Liver (tissue), 9 donors: ENCODE measurements around the gene MED15. TPM values are rescaled to one million over a fixed set of nuclear protein-coding genes. Genes with fewer than 3 reads are reported as not detected.

Experiments
- DNase-seq: peaks from one replicate; pipeline ENCODE4 v3.0.0-alpha.2; 2017; ENCODE audit warnings: low spot score
- H3K27ac ChIP-seq, 2 donors: one replicate each; pipeline ENCODE4 v1.7.0; 2013; ENCODE audit warnings: inconsistent platforms in 2 of 2, low read length in 2 of 2, control low read depth in 1 of 2, low read depth in 1 of 2, mild to moderate bottlenecking in 1 of 2
- H3K27me3 ChIP-seq, 4 donors: one replicate each; pipeline versions ENCODE4 v1.6.1 to v1.7.0; 2013; ENCODE audit warnings: low read length in 3 of 4, inconsistent platforms in 1 of 4, mild to moderate bottlenecking in 1 of 4, moderate library complexity in 1 of 4; ENCODE audit not compliant: control insufficient read depth in 4 of 4, insufficient read depth in 4 of 4
- H3K36me3 ChIP-seq, 4 donors: one replicate each; pipeline versions ENCODE4 v1.6.1 to v1.7.0; 2013; ENCODE audit warnings: low read length in 3 of 4, mild to moderate bottlenecking in 3 of 4, low read depth in 1 of 4, moderate library complexity in 1 of 4; ENCODE audit not compliant: control insufficient read depth in 4 of 4, insufficient read depth in 3 of 4
- H3K4me1 ChIP-seq, 4 donors: one replicate each; pipeline versions ENCODE4 v1.6.1 to v1.7.0; 2013; ENCODE audit warnings: low read length in 3 of 4, mild to moderate bottlenecking in 3 of 4, moderate library complexity in 1 of 4; ENCODE audit not compliant: control insufficient read depth in 4 of 4, insufficient read depth in 4 of 4
- H3K4me3 ChIP-seq, 3 donors: one replicate each; pipeline versions ENCODE4 v1.6.1 to v1.7.0; 2013; ENCODE audit warnings: low read length in 3 of 3, control low read depth in 1 of 3, low read depth in 1 of 3, mild to moderate bottlenecking in 1 of 3
- H3K9ac ChIP-seq, 2 donors: one replicate each; pipeline ENCODE4 v1.7.0; 2013; ENCODE audit warnings: low read length in 2 of 2, mild to moderate bottlenecking in 2 of 2, moderate library complexity in 2 of 2, control low read depth in 1 of 2, low read depth in 1 of 2
- H3K9me3 ChIP-seq, 4 donors: one replicate each; pipeline versions ENCODE4 v1.6.1 to v1.7.0; 2013; ENCODE audit warnings: low read length in 3 of 4; ENCODE audit not compliant: control insufficient read depth in 4 of 4
- ATF3 ChIP-seq: IDR thresholded peaks from 2 replicates; pipeline ENCODE4 v1.6.1; 2016; ENCODE audit warnings: antibody characterized with exemption
- CTCF ChIP-seq: fragments of 150-350 bp; IDR thresholded peaks from 2 replicates; pipeline ENCODE4 v1.5.1; 2017; ENCODE audit warnings: improper control_type of control experiment, low read depth, low read length; ENCODE audit not compliant: missing input control
- EGR1 ChIP-seq, 2 donors: IDR thresholded peaks; 2 replicates each; pipeline ENCODE4 v1.6.1; 2016 to 2018; ENCODE audit warnings: antibody characterized with exemption in 2 of 2, low read depth in 2 of 2
- FOXA1 ChIP-seq: IDR thresholded peaks from 2 replicates; pipeline ENCODE4 v1.6.1; 2016; ENCODE audit warnings: antibody characterized with exemption
- HNF4A ChIP-seq, 2 donors: conservative IDR thresholded peaks; 2 replicates each; pipeline ENCODE4 v1.6.1; 2016; ENCODE audit warnings: antibody characterized with exemption in 2 of 2, mild to moderate bottlenecking in 2 of 2
- JUND ChIP-seq, 2 donors: IDR thresholded peaks; 2 replicates each; pipeline ENCODE4 v1.6.1; 2016; ENCODE audit warnings: antibody characterized with exemption in 2 of 2
- NR2F2 ChIP-seq: IDR thresholded peaks from 2 replicates; pipeline ENCODE4 v1.6.1; 2016; ENCODE audit warnings: antibody characterized with exemption
- REST ChIP-seq: IDR thresholded peaks from 2 replicates; pipeline ENCODE4 v1.6.1; 2016; ENCODE audit warnings: antibody characterized with exemption, mild to moderate bottlenecking
- RXRA ChIP-seq, 2 donors: IDR thresholded peaks; 2 replicates each; pipeline ENCODE4 v1.6.1; 2017 to 2018; ENCODE audit warnings: antibody characterized with exemption in 2 of 2, mild to moderate bottlenecking in 1 of 2
- SP1 ChIP-seq: IDR thresholded peaks from 2 replicates; pipeline ENCODE4 v1.6.1; 2018; ENCODE audit warnings: antibody characterized with exemption, mild to moderate bottlenecking
- TAF1 ChIP-seq: conservative IDR thresholded peaks from 2 replicates; pipeline ENCODE4 v1.6.1; 2016; ENCODE audit warnings: antibody characterized with exemption, mild to moderate bottlenecking
- YY1 ChIP-seq: IDR thresholded peaks from 2 replicates; pipeline ENCODE4 v1.6.1; 2016; ENCODE audit warnings: antibody characterized with exemption, mild to moderate bottlenecking
- WGBS: extraction: QIAGEN DNeasy Blood & Tissue Kit; methylation state at CpG from one replicate; pipeline ENCODE4 v1.1.7; 2013; 5-methylcytosine and 5-hydroxymethylcytosine counted together
- polyA plus RNA-seq, 2 donors: library from polyadenylated mRNA; stranded (reverse) in 1 of 2; unstranded in 1 of 2; fragments of 200-250 nt in 1 of 2; fragments of >200 nt in 1 of 2; fragmentation: Nextera tagmentation in 1 of 2; extraction: Ambion mirVana in 1 of 2; gene quantifications; one replicate each; pipeline versions ENCODE4 v1.2.1 to v1.2.3, GENCODE V29; 2013 to 2015
- total RNA-seq, 2 donors: library from RNA; depleted of rRNA; stranded (reverse); fragments of >200 nt; gene quantifications; one replicate each; pipeline ENCODE4 v1.2.3, GENCODE V29; 2014
- TF ChIP-seq, protein P1 (sequence below): IDR thresholded peaks from 2 replicates; pipeline ENCODE4 v1.6.1; 2016; ENCODE audit warnings: antibody characterized with exemption
- donor health status: healthy.
- donor health status: healthy.
- donor health status: healthy.
- donor health status: healthy.
- donor health status: healthy.

The MED15 gene
- total and polyA plus RNA-seq, 4 donors, result 9.7 to 28.0 (median 16.2) TPM

DNA sequence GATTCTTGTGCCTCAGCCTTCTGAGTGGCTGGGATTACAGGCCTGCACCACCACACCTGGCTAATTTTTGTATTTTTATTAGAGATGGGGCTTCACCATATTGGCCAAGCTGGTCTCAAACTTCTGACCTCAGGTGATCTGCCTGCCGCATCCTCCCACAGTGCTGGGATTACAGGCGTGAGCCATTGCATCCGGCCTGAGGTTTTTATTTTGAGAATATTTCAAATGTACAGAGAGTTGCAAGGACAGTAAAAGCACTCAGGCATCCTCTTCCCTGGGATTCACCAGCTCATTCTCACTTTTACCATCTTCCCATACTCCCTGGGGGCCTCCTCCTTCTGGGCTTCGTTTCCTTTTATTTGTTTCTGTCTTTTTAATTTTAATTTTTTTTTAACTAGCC is 12.1 kb downstream of the MED15 start:
- H3K4me3 ChIP-seq, result no peak overlapping the region
- H3K9me3 ChIP-seq, result no peaks in the 10 kb centered on the region
- no peak for DNase-seq
- H3K4me1 ChIP-seq, result peaks cover 0 to 6% (median under 1%) of the 10 kb centered on the region in 4 donors
- no peak overlapping the region for H3K9ac ChIP-seq
- TF ChIP-seq CTCF (no peak), NR2F2 (no peak), HNF4A (conservative IDR thresholded peaks at IDR 0.05) (no peak), EGR1 (IDR thresholded peaks at IDR 0.05; ENCODE audit: low read depth in 2 of 2) (no peak), SP1 (no peak), RXRA (IDR thresholded peaks at IDR 0.05) (no peak), YY1 (no peak), JUND (IDR thresholded peaks at IDR 0.05) (no peak), REST (no peak), ATF3 (no peak)
- peaks cover 3 to 10% (median 7%) of the 10 kb centered on the region in 4 donors for H3K36me3 ChIP-seq
- no peak overlapping the region for H3K27ac ChIP-seq
- no peaks in the 10 kb centered on the region for H3K27me3 ChIP-seq
- 77% methylated on average over 4 of the region's 4 CpGs for WGBS

DNA sequence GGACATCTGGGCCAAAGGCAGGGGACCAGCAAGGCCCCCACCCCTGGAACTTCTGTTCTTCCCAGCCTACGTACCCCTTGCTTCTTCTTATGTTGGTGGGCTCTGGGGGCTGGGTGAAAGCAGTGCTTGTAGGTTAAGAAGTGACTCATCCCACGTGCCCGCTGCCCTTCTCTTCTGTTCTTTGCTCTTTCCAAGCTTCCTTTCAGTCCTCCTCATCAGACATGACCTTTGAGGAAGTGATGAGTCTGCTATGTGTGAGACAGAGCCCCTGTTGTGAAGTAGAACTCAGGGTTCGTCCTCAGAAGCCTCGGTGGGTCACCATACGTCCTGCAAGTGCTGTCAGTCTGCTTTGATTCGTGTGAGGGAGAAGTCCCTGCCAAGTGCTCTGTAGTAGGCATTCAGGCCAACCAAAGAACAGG is 12.7 kb downstream of the MED15 start:
- H3K36me3 ChIP-seq, result peaks cover 3 to 8% (median 6%) of the 10 kb centered on the region in 4 donors
- H3K9ac ChIP-seq, result no peak overlapping the region
- TF ChIP-seq TAF1 (no peak), NR2F2 (no peak), EGR1 (IDR thresholded peaks at IDR 0.05; ENCODE audit: low read depth in 2 of 2) (no peak), CTCF (no peak), HNF4A (conservative IDR thresholded peaks at IDR 0.05) (no peak), REST (no peak), FOXA1 (no peak), JUND (IDR thresholded peaks at IDR 0.05) (no peak)
- TF ChIP-seq, protein P1, sequence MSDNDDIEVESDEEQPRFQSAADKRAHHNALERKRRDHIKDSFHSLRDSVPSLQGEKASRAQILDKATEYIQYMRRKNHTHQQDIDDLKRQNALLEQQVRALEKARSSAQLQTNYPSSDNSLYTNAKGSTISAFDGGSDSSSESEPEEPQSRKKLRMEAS, result no peak
- H3K9me3 ChIP-seq, result no peaks in the 10 kb centered on the region
- no peak overlapping the region for H3K27ac ChIP-seq
- WGBS, result 76% methylated on average over 7 of the region's 7 CpGs
- no peak for DNase-seq
- no peaks in the 10 kb centered on the region for H3K27me3 ChIP-seq
- no peak overlapping the region for H3K4me3 ChIP-seq
- H3K4me1 ChIP-seq, result peaks cover 0 to 6% (median under 1%) of the 10 kb centered on the region in 4 donors
